SU-DHL-6 (cell line): ENCODE data around the gene BIN1.

ENCODE experiments used
- H2AFZ ChIP-seq: fragments of 200-600 bp; sonication (generic); 2 replicates; pipeline ENCODE4 v1.6.1; 2014; ENCODE audit warnings: low read depth, mild to moderate bottlenecking, moderate library complexity, mixed read lengths, antibody characterized with exemption, low read length; ENCODE audit not compliant: severe bottlenecking
- H3F3A ChIP-seq: fragments of 200-600 bp; shearing (Covaris generic); 2 replicates; pipeline ENCODE4 v1.6.0; 2016; ENCODE audit warnings: antibody characterized with exemption, mild to moderate bottlenecking; ENCODE audit not compliant: insufficient read depth
- H3K27ac ChIP-seq: fragments of 200-600 bp; sonication (generic); 2 replicates; pipeline ENCODE4 v1.5.1; 2016; ENCODE audit warnings: low read depth, mild to moderate bottlenecking, low read length, moderate library complexity, mixed read lengths
- H3K27me3 ChIP-seq: fragments of 200-600 bp; sonication (generic), shearing (Covaris generic); 2 replicates; pipeline ENCODE4 v1.6.0; 2014; ENCODE audit warnings: mild to moderate bottlenecking, low read length
- H3K36me3 ChIP-seq: fragments of 200-600 bp; sonication (generic); 2 replicates; pipeline ENCODE4 v1.6.1; 2014; ENCODE audit warnings: mild to moderate bottlenecking, low read length, mixed read lengths
- H3K4me2 ChIP-seq: fragments of 300-600, 200-600 bp; shearing (Covaris generic), sonication (generic); 2 replicates; pipeline ENCODE4 v1.6.0; 2014; ENCODE audit warnings: low read length, low read depth, mild to moderate bottlenecking; ENCODE audit not compliant: poor library complexity, severe bottlenecking
- H3K4me3 ChIP-seq: fragments of 200-600 bp; sonication (generic); 2 replicates; pipeline ENCODE4 v1.5.1; 2014; ENCODE audit warnings: antibody characterized with exemption, low read length, mild to moderate bottlenecking, mixed read lengths; ENCODE audit not compliant: insufficient read depth, poor library complexity, severe bottlenecking
- H3K79me2 ChIP-seq: fragments of 200-600 bp; sonication (generic); 2 replicates; pipeline ENCODE4 v1.6.1; 2014; ENCODE audit warnings: mild to moderate bottlenecking, low read length, moderate library complexity; ENCODE audit not compliant: insufficient read depth
- H3K9ac ChIP-seq: fragments of 200-600 bp; sonication (generic); 2 replicates; pipeline ENCODE4 v1.7.0; 2014; ENCODE audit warnings: mild to moderate bottlenecking, low read length
- H3K9me2 ChIP-seq: fragments of 200-600 bp; sonication (generic); replicated peaks from 2 replicates; pipeline ENCODE4 v1.6.1; 2014; ENCODE audit warnings: low read length; ENCODE audit not compliant: insufficient read depth
- H3K9me3 ChIP-seq: fragments of 200-600 bp; sonication (generic); 2 replicates; pipeline ENCODE4 v1.6.1; 2014; ENCODE audit warnings: low read length, mixed read lengths; ENCODE audit not compliant: insufficient read depth
- H4K20me1 ChIP-seq: fragments of 200-600 bp; sonication (generic); 2 replicates; pipeline ENCODE4 v1.6.1; 2014; ENCODE audit warnings: low read depth, mild to moderate bottlenecking, antibody characterized with exemption, low read length, moderate library complexity, mixed read lengths
- EZH2phosphoT487 ChIP-seq: fragments of 200-600 bp; sonication (generic), shearing (Covaris generic); conservative IDR thresholded peaks from 2 replicates; pipeline ENCODE4 v1.6.1; 2018; ENCODE audit warnings: mild to moderate bottlenecking, antibody characterized with exemption, low read length, moderate library complexity, mixed read lengths
- TF ChIP-seq, protein P1 (sequence below): fragments of 200-600 bp; sonication (generic); IDR thresholded peaks from one replicate; pipeline ENCODE4 v1.5.1; 2017; ENCODE audit warnings: antibody characterized with exemption, mild to moderate bottlenecking, low read length, moderate library complexity; ENCODE audit not compliant: insufficient read depth, poor library complexity, severe bottlenecking

BIN1 gene

DNA sequence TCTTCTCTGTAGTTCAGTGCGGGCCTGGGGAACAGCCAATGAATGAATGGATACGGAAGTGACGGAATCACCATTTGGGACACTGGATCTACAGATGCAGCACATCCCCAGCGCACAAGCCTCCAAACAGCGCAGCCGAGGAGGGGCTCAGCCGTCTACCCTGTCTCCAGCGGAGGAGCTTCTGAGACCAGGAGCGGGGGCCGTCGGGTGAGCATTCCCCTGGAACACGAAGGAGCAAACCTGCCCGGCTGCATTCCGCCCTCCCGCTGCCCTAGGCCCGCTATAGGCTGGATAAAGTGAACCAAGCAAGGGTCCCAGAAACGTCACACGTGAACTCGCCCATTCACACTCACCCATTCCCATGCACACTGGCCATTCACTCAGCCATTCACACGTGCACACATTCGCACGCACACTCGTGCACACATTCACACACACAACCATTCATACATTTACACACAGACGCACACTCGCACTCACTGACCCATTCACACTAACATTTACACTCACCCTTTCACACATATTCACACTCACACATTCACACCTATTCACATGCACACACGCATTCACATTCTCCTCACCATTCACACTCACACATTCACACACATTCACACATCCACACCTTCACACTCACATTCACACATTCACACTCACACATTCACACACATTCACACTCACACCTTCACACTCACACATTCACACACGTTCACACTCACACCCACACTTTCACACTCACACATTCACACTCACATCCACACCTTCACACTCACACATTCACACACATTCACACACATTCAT is 63.4 kb downstream of the BIN1 start:
- Histone ChIP-seq H3K4me2 (no peak overlapping the region), H3K4me3 (no peak overlapping the region), H3K9me3 (no peaks in the 10 kb centered on the region), H4K20me1 (no peaks in the 10 kb centered on the region), H3K27me3 (no peaks in the 10 kb centered on the region), H3F3A (no peaks in the 10 kb centered on the region), H3K79me2 (no peaks in the 10 kb centered on the region), H3K36me3 (no peaks in the 10 kb centered on the region), H3K27ac (no peak overlapping the region), H3K9ac (no peak overlapping the region), H2AFZ (no peak overlapping the region), H3K9me2 (no peaks in the 10 kb centered on the region)
- TF ChIP-seq EZH2phosphoT487, result no peak
- TF ChIP-seq, protein P1, sequence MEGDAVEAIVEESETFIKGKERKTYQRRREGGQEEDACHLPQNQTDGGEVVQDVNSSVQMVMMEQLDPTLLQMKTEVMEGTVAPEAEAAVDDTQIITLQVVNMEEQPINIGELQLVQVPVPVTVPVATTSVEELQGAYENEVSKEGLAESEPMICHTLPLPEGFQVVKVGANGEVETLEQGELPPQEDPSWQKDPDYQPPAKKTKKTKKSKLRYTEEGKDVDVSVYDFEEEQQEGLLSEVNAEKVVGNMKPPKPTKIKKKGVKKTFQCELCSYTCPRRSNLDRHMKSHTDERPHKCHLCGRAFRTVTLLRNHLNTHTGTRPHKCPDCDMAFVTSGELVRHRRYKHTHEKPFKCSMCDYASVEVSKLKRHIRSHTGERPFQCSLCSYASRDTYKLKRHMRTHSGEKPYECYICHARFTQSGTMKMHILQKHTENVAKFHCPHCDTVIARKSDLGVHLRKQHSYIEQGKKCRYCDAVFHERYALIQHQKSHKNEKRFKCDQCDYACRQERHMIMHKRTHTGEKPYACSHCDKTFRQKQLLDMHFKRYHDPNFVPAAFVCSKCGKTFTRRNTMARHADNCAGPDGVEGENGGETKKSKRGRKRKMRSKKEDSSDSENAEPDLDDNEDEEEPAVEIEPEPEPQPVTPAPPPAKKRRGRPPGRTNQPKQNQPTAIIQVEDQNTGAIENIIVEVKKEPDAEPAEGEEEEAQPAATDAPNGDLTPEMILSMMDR, result no peak

DNA sequence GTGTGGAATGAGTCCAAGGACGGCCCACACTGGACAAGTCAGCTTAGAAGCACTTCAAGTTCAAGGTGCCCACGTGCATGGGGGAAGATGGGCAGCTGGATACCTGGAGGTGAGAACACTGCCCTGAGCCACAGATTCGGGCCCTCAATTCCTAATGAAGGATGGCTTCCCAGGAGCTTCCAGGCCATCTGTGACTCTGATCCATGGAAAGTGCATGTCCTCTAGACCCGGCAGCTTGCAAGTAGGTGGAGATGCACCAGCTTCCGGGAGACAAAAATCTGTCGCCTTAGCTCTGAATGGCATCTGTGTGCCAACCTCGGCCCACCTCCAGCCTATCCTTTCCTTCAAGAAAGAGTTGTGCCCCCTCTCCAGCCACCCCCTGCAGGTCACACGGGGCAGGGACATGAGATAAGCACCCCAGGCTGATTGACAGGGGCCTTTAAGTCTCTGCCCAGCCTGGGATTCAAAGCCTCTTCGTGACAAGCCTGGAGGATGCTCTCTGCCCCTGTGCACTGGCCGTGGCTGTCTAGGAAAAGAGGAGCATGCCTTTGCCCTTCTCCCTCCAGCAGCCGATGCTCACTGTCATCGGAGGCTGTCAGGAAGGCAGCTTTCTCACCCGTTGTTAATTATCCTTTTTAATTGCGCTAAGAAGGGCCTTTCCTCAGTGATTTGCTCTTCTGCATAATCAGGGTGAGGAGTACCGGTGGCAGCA is 65.5 kb downstream of the BIN1 start:
- H4K20me1 ChIP-seq, result no peaks in the 10 kb centered on the region
- TF ChIP-seq EZH2phosphoT487, result no peak
- TF ChIP-seq, protein P1, result no peak
- H3K27ac ChIP-seq, result no peak overlapping the region
- no peak overlapping the region for H3K4me2 ChIP-seq
- H3K9me2 ChIP-seq, result no peaks in the 10 kb centered on the region
- no peak overlapping the region for H3K4me3 ChIP-seq
- no peaks in the 10 kb centered on the region for H3K79me2 ChIP-seq
- H3K9ac ChIP-seq, result no peak overlapping the region
- no peaks in the 10 kb centered on the region for H3K9me3 ChIP-seq
- H3K27me3 ChIP-seq, result no peaks in the 10 kb centered on the region
- no peaks in the 10 kb centered on the region for H3F3A ChIP-seq
- H2AFZ ChIP-seq, result no peak overlapping the region
- H3K36me3 ChIP-seq, result no peaks in the 10 kb centered on the region

DNA sequence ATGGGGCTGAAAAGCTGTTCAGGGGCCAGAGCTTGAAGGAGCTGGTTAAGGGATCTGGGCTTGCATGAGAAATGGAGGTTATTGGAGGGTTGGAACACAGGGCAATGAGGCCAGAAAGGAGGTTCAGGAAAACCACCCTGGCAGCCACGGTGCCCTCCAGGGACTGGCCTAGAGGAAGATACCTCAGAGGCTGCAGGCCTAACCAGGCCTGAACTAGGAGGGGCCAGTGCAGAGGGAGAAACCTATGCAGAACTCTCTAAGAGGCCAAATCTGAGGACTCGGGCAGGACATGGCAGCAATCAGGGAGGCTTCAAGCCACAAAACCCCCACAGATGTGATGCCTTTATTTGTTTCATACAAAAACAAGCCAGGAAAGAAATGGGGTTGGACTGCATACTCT is 66.8 kb downstream of the BIN1 start:
- Histone ChIP-seq H3F3A (no peaks in the 10 kb centered on the region), H3K4me2 (no peak overlapping the region), H3K9ac (no peak overlapping the region), H4K20me1 (no peaks in the 10 kb centered on the region), H3K36me3 (no peaks in the 10 kb centered on the region), H3K9me3 (no peaks in the 10 kb centered on the region), H3K27me3 (no peaks in the 10 kb centered on the region), H3K79me2 (no peaks in the 10 kb centered on the region), H3K4me3 (no peak overlapping the region), H2AFZ (no peak overlapping the region), H3K27ac (no peak overlapping the region), H3K9me2 (no peaks in the 10 kb centered on the region)
- TF ChIP-seq, protein P1, result no peak
- TF ChIP-seq EZH2phosphoT487, result no peak
